ENCODE results near the gene NKD2. TPM values are rescaled to one million over a fixed set of nuclear protein-coding genes. Genes with fewer than 3 reads are reported as not detected.

Gene NKD2
- total RNA-seq, 3 donors from 2014 or later (not counting 1 experiment from before 2014, with no cell fraction given): not detected

DNA sequence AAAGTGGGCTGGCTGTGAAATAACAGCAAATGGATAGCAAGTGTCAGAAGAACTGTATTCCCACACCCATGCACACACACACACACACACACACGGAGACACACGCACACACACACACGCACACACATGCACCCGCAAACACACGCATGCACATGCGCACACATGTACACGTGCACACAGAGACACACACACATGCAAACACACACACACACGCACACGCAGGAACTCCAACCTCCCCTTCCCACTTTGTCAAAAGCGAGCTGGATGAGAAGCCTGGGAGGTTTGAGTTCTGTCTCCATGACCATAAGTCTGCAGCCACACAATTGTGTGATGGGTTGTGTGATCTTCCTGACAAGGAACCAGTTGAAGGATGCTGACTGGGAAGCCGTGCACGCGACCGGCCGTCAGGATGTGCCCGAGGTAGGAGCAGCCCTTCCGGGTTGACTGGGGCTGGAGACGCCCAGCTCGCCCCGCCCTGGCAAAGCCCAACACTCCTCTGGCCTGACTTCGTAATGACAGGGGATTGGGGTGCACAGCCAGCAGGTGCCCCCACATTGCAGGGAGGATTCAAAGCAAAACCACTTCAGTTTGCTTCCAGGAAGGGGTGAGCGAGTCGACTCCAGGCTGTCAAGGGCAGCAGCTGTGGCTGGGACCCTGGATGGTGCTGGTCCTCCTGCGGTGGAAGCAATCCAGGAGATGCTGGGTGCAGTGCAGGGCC lies 29.3 kb upstream of the NKD2 start:
- peaks cover 7 to 11% of the 10 kb centered on the region in 2 donors for H3K27me3 Mint-ChIP-seq (ENCODE audit: low read depth in 2 of 2)
- Histone ChIP-seq H3K27me3 (ENCODE audit: control insufficient read depth, insufficient read depth, low read length) (no peaks in the 10 kb centered on the region), H3K27ac (ENCODE audit: low read length) (no peak overlapping the region), H3K36me3 (ENCODE audit: control insufficient read depth, insufficient read depth, low read length) (no peaks in the 10 kb centered on the region), H3K4me1 (ENCODE audit: control insufficient read depth, insufficient read depth, low read length) (no peaks in the 10 kb centered on the region), H3K9me3 (ENCODE audit: control insufficient read depth, insufficient read depth, low read length) (no peaks in the 10 kb centered on the region), H3K4me3 (ENCODE audit: low read length) (no peak overlapping the region)
- peak in 1 of 2 donors; percentile 7 for DNase-seq
- intact Hi-C loops (cut with micrococcal nuclease): no loop called here
- no peak for ATAC-seq
- no peak overlapping the region for H3K4me3 Mint-ChIP-seq
- TF ChIP-seq, protein P1, sequence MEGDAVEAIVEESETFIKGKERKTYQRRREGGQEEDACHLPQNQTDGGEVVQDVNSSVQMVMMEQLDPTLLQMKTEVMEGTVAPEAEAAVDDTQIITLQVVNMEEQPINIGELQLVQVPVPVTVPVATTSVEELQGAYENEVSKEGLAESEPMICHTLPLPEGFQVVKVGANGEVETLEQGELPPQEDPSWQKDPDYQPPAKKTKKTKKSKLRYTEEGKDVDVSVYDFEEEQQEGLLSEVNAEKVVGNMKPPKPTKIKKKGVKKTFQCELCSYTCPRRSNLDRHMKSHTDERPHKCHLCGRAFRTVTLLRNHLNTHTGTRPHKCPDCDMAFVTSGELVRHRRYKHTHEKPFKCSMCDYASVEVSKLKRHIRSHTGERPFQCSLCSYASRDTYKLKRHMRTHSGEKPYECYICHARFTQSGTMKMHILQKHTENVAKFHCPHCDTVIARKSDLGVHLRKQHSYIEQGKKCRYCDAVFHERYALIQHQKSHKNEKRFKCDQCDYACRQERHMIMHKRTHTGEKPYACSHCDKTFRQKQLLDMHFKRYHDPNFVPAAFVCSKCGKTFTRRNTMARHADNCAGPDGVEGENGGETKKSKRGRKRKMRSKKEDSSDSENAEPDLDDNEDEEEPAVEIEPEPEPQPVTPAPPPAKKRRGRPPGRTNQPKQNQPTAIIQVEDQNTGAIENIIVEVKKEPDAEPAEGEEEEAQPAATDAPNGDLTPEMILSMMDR (IDR thresholded peaks at IDR 0.05): no peak
- H3K9me3 Mint-ChIP-seq: peaks cover 0 to 2% of the 10 kb centered on the region in 2 donors
- no peaks in the 10 kb centered on the region for H3K4me1 Mint-ChIP-seq
- H3K36me3 Mint-ChIP-seq: no peaks in the 10 kb centered on the region
- 89% methylated on average over 22 of the region's 24 CpGs for WGBS (ENCODE audit: insufficient coverage)
- H3K27ac Mint-ChIP-seq: no peak overlapping the region

DNA sequence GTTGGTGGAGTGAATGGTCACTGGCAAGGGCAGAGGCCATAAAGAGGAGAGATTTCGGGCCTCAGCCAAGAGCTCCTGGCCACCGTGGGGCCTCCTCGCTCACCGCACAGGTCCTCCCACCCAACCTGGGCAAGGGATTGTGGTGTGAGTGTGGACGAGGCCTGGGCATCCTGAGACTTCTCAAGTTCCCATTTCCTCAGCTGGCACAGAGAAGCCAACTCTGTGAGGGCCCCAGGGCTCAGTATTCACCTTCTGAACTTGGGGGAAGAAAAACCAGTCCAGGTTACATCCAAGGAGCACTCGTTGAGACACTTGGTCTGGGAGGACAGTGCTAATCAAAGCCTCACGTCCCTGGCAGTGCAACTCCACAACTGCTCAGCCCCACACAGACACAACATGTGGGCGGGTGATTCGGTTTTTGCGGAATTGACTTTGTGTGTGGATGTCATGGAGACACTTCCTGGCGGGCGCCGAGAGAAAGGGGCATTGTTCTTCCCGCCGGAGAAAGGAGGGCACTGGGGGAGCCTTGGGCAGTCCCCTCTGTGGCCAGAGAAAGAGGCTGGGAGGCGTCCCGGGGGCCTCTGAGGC lies 28.5 kb upstream of the NKD2 start:
- H3K27ac Mint-ChIP-seq: no peak overlapping the region
- H3K4me1 ChIP-seq (ENCODE audit: control insufficient read depth, insufficient read depth, low read length): no peaks in the 10 kb centered on the region
- peaks cover 11 to 13% of the 10 kb centered on the region in 2 donors for H3K27me3 Mint-ChIP-seq (ENCODE audit: low read depth in 2 of 2)
- intact Hi-C loops (cut with micrococcal nuclease): no loop called here
- DNase-seq (peak in 1 of 2 donors; percentile 2), ATAC-seq (no peak)
- H3K36me3 Mint-ChIP-seq: no peaks in the 10 kb centered on the region
- H3K36me3 ChIP-seq (ENCODE audit: control insufficient read depth, insufficient read depth, low read length): no peaks in the 10 kb centered on the region
- WGBS (ENCODE audit: insufficient coverage): 73% methylated on average over 17 of the region's 17 CpGs
- H3K9me3 Mint-ChIP-seq: peaks cover 2 to 3% of the 10 kb centered on the region in 2 donors
- H3K4me1 Mint-ChIP-seq: no peaks in the 10 kb centered on the region
- H3K27ac ChIP-seq (ENCODE audit: low read length): no peak overlapping the region
- H3K27me3 ChIP-seq (ENCODE audit: control insufficient read depth, insufficient read depth, low read length): no peaks in the 10 kb centered on the region
- H3K9me3 ChIP-seq (ENCODE audit: control insufficient read depth, insufficient read depth, low read length): no peaks in the 10 kb centered on the region
- TF ChIP-seq, protein P1 (IDR thresholded peaks at IDR 0.05): no peak
- H3K4me3 ChIP-seq (ENCODE audit: low read length): no peak overlapping the region
- no peak overlapping the region for H3K4me3 Mint-ChIP-seq

DNA sequence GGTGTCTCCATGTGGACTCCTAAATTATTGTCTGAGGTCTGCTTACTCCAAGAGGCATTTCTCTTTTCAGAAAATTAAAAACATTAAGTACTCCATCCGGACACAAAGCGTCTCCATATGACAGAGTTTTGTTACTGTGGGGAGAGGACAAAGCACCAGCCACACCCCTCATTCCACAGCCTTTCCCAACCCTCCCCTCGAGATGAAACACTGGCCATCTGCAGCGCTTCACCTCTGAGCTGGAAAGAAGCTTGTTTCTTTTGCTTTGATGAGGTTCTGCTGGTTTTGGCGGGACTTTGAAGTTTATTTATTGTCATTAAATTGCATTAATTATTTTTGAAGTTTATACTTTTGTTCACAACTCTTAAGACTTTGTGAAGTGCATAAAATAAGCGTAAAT lies 27.6 kb upstream of the NKD2 start:
- 100% methylated on average over 1 of the region's 6 CpGs for WGBS (ENCODE audit: insufficient coverage)
- ATAC-seq: no peak
- intact Hi-C loops (cut with micrococcal nuclease): no loop called here
- Mint-ChIP-seq H3K27ac (no peak overlapping the region), H3K27me3 (ENCODE audit: low read depth in 2 of 2) (peaks cover 11 to 18% of the 10 kb centered on the region in 2 donors), H3K4me3 (no peak overlapping the region), H3K4me1 (no peaks in the 10 kb centered on the region), H3K9me3 (peaks cover 2 to 3% of the 10 kb centered on the region in 2 donors), H3K36me3 (no peaks in the 10 kb centered on the region)
- Histone ChIP-seq H3K9me3 (ENCODE audit: control insufficient read depth, insufficient read depth, low read length) (peaks cover under 1% of the 10 kb centered on the region), H3K27me3 (ENCODE audit: control insufficient read depth, insufficient read depth, low read length) (no peaks in the 10 kb centered on the region), H3K4me1 (ENCODE audit: control insufficient read depth, insufficient read depth, low read length) (no peaks in the 10 kb centered on the region), H3K36me3 (ENCODE audit: control insufficient read depth, insufficient read depth, low read length) (no peaks in the 10 kb centered on the region), H3K4me3 (ENCODE audit: low read length) (no peak overlapping the region), H3K27ac (ENCODE audit: low read length) (no peak overlapping the region)
- TF ChIP-seq, protein P1 (IDR thresholded peaks at IDR 0.05): no peak
- DNase-seq: no peak
